GM20000 (cell line): ENCODE data around the gene COL15A1.

ENCODE experiments used
- DNase-seq: peaks from one replicate; pipeline ENCODE4 v3.0.0; 2012; ENCODE audit warnings: low spot score
- TF ChIP-seq, protein P1 (sequence below): IDR thresholded peaks from 2 replicates; pipeline ENCODE4 v1.5.1; 2012; ENCODE audit warnings: mild to moderate bottlenecking, control low read depth; ENCODE audit errors: extremely low read depth, missing control alignments

Gene COL15A1

GRCh38 chr9:98958271-98958984 lies 14.7 kb downstream of the COL15A1 start:
- TF ChIP-seq, protein P1, sequence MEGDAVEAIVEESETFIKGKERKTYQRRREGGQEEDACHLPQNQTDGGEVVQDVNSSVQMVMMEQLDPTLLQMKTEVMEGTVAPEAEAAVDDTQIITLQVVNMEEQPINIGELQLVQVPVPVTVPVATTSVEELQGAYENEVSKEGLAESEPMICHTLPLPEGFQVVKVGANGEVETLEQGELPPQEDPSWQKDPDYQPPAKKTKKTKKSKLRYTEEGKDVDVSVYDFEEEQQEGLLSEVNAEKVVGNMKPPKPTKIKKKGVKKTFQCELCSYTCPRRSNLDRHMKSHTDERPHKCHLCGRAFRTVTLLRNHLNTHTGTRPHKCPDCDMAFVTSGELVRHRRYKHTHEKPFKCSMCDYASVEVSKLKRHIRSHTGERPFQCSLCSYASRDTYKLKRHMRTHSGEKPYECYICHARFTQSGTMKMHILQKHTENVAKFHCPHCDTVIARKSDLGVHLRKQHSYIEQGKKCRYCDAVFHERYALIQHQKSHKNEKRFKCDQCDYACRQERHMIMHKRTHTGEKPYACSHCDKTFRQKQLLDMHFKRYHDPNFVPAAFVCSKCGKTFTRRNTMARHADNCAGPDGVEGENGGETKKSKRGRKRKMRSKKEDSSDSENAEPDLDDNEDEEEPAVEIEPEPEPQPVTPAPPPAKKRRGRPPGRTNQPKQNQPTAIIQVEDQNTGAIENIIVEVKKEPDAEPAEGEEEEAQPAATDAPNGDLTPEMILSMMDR = no peak
- DNase-seq = no peak

DNA sequence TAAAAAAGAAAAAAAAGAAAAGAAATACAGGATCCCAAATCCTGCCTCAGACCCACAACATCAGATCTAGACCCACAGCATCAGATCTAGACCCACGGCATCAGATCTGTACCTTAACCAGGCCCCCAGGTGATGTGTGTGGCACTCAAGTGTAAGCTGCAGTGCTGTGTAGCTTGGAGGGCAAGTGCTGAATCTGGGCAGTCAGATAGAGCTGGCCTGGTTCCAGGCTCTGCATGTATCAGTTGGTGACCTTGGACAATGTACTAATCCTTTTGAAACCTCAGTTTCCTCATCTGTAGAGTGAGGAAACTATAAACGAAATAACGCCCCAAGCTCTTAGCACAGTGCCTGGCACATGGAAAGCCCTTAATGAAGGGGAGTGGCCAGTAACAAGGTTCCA lies 16.7 kb downstream of the COL15A1 start:
- TF ChIP-seq, protein P1 = no peak
- no peak for DNase-seq

- no peak for DNase-seq
- TF ChIP-seq, protein P1 = no peak
Observed at GRCh38 chr9:98961513-98962180, 17.9 kb downstream of the COL15A1 start.

GRCh38 chr9:98962181-98962560 lies 18.5 kb downstream of the COL15A1 start:
- TF ChIP-seq, protein P1 = no peak
- no peak for DNase-seq

DNA sequence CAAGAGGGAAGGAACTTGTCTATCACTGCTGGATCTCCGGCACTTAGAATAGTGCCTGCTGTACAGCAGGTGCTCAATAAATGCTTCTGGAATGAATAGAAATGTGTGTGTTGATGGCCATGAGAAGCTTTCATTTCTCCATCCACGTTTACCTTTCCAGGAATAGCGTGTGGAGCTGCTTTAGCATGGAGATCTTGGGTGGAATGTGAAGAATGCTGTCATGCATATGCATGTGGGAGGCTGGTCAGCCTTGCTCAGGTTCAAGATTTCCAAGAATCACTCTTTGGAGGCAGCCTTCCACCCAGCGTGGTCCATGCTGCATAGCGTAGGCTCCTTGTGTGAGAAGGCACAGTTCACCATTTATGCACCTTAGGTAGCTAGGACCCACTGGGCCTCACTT lies 19.2 kb downstream of the COL15A1 start:
- TF ChIP-seq, protein P1 = no peak
- DNase-seq = no peak

GRCh38 chr9:98964201-98964600 lies 20.5 kb downstream of the COL15A1 start:
- no peak for DNase-seq
- TF ChIP-seq, protein P1 = no peak

GRCh38 chr9:98964911-98965336 lies 21.2 kb downstream of the COL15A1 start:
- TF ChIP-seq, protein P1 = no peak
- DNase-seq = no peak
